ENCODE measurements around the gene CYP2J2.

The CYP2J2 gene

DNA sequence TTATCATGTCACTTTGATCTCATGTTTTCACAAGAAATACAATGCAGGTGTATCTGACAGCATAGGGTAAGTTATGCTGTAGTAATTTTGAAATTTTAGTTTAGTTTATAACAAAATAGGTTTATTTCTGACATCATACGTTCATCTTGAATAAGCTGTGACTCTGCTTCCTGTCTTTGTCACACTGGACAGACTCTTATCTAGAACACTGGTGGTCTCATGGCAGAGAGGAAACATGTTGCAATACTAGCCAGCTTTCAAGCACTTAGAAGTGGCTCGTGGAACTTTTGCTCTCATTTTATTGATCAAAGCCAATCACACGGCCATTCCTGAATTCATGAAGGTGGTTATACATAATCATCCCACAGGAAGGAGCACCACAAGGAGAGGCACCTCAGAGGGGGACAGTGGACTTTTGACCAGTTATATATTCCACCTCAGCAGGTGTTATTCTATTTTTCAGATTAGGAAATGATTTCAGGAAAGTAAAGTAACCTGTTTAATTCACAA, 46.5 kb downstream of the CYP2J2 start:
- TF ChIP-seq, protein P1, sequence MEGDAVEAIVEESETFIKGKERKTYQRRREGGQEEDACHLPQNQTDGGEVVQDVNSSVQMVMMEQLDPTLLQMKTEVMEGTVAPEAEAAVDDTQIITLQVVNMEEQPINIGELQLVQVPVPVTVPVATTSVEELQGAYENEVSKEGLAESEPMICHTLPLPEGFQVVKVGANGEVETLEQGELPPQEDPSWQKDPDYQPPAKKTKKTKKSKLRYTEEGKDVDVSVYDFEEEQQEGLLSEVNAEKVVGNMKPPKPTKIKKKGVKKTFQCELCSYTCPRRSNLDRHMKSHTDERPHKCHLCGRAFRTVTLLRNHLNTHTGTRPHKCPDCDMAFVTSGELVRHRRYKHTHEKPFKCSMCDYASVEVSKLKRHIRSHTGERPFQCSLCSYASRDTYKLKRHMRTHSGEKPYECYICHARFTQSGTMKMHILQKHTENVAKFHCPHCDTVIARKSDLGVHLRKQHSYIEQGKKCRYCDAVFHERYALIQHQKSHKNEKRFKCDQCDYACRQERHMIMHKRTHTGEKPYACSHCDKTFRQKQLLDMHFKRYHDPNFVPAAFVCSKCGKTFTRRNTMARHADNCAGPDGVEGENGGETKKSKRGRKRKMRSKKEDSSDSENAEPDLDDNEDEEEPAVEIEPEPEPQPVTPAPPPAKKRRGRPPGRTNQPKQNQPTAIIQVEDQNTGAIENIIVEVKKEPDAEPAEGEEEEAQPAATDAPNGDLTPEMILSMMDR (IDR thresholded peaks at IDR 0.05; ENCODE audit: extremely low read depth, missing control alignments): no peak
- no peak for DNase-seq (ENCODE audit: low spot score)

DNA sequence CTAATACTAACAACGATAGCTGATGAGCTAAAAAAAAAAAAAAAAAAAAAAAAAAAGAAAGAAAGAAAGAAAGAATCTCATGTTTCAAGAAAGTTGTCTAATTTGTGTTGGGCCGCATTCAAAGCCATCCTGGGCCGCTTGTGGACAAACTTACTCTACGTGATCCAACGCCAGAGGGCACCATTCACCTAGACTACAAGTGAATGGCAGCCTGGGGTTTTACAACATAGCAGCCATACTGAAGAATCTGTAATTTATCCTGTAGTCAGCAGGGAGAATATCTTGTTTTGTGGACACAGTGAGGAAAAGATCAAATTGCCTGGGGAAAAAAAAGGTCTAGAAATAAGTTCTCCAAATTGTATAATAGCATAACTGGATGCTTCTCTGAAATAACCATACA, 47.0 kb downstream of the CYP2J2 start:
- TF ChIP-seq, protein P1 (IDR thresholded peaks at IDR 0.05; ENCODE audit: extremely low read depth, missing control alignments): no peak
- peak; percentile 13 for DNase-seq (ENCODE audit: low spot score)

DNA sequence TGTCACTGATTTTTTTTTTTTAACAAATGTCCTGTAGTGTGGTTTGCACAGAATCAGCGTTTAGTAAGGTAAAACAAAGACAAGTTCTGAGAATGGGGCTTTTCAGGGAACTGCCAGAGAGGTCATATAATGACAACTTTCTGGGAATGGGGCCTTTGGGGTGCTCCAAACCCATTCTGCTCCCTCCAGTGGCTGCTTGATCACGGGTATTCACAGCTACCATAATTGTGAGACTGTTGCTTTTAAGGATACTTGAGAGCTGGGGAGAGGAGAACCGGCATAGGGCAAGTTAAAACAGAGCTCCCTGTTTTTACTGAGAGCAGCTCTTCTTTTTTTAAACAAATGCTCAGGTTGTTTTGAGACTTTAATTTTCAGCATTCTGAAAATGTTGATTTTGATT, 48.2 kb downstream of the CYP2J2 start:
- no peak for DNase-seq (ENCODE audit: low spot score)
- TF ChIP-seq, protein P1 (IDR thresholded peaks at IDR 0.05; ENCODE audit: extremely low read depth, missing control alignments): no peak

DNA sequence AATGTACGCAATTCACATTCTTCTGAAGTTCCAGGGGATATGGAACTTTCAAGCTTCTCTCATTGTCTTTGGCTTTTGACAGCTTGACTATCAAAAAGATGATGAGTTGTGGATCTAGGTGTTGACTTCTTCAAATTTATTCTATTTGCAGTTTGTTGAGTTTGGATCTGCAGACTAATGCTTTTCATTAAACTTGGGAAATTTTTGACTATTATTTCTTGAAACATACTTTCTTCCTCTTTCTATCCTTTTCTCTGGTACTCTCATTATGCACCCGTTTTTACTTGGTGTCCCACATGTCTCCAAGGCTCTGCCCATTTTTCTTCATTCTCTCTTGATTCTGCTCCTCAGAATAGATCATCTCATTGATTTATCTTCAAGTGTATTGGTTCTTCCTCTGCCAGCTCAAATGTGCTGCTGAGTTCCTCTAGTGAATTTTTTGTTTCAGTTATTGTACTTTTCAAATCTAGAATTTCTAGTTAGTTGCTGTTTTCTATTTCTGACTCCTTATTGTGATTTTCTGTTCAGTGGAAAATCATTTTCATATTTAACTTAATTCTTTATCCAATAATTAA, 49.4 kb downstream of the CYP2J2 start:
- no peak for DNase-seq (ENCODE audit: low spot score)
- TF ChIP-seq, protein P1 (IDR thresholded peaks at IDR 0.05; ENCODE audit: extremely low read depth, missing control alignments): no peak

DNA sequence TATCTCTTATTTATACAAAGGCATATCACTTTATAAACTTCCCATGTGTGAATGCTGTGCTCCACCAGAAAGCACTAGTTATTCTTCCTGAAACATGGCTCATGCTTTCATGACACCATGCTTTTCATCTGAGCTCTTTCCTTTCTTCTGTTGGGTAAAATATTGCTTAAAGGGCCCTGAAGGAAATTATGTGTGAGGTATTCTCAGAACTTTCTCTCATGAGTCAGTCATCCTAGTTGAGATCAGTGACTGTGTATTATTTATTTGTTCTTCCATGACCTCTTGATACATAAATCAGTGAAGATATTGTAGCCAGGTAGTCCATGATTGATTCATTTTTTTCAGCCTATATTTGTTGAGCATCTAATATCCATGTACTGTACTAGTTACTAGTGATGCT, 54.8 kb downstream of the CYP2J2 start:
- DNase-seq (ENCODE audit: low spot score): no peak

DNA sequence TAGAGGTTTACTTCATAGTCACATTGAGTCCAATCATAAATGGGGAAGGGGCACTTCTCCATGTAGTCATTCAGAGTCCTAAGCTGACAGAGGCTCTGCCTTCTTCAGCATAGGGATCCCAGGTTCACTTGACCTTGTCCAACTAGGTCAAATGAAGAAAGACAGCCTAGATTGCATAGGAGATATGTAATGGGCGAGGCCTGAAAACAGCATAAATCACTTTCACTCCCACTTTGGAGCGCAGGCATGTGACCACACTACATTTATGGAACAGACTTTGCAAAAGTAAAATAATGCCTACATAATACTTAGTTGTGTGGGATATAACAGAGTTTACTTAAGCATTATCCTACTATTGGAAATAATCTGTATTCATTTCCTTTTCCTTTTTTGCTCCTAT, 60.1 kb downstream of the CYP2J2 start:
- TF ChIP-seq, protein P1 (IDR thresholded peaks at IDR 0.05; ENCODE audit: extremely low read depth, missing control alignments): no peak
- no peak for DNase-seq (ENCODE audit: low spot score)

More for the DNA sequence above, 54.8 kb downstream of the CYP2J2 start:
- TF ChIP-seq, protein P1 (IDR thresholded peaks at IDR 0.05; ENCODE audit: extremely low read depth, missing control alignments): no peak

DNA sequence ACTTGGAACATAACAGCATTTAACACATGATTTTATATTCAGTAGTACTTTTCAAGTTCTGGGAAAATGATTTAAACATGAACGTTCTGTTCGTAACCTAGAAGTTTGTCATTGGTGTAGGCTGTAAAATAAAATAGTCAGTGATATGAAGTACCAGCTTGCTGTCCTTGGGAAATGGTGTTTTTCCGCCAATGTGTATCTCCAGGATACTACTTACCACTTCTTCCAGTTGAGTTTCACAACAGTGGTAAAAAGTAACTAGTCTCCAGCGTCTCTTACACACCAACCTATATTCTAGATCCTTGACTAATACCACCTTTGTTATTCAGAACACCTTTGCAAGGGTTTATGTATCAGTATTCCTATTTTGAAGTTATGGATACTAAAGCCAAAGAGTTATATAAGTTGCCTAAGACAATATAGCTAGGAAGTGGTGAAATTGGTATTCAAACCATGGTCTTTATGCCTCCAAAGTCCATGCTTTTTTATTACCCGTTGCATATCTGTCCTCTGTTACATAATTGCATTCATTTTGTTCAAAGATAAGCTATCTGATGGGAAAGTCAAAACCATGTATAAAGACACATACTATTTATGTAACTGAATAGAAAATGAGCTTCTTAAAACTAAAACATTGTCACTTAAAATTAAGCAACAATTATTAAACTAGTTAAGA, 68.8 kb downstream of the CYP2J2 start:
- no peak for DNase-seq (ENCODE audit: low spot score)
- TF ChIP-seq, protein P1 (IDR thresholded peaks at IDR 0.05; ENCODE audit: extremely low read depth, missing control alignments): no peak

Measured in GM20000 (cell line).